ENCODE results near the gene TMEM145. TPM values are rescaled to one million over a fixed set of nuclear protein-coding genes. Genes with fewer than 3 reads are reported as not detected.

TMEM145 gene
- total RNA-seq, 1 donor from 2014 or later = 0.16 TPM

DNA sequence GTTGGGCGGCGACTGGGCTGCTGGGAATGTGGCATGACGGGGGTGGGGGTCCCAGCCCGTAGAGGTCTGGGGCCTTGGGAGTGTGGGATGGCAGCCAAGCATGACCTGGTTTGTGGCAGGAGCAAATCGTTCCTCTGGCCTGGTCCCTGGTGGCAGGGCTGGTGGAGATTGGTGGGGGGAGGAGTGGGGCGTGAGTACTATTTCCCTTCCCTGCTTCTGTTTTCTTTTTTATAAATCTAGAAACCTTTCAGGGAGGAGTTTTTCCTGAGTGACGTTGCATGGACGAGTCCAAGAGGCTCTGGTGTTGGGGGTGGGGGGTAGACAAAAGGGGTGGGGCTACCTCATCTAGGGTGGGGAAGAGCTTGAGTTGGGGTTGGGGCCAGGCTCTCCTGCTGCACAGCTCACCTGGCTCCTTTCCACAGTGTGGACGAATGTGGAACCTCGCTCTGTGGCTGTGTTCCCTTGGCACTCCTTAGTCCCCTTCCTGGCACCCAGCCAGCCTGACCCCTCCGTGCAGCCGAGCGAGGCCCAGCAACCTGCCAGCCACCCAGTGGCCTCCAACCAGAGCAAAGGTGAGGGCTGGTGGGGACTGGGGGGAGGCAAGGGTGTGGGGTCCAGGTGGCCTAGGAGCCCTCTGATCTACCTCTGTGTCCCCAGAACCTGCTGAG is 26.6 kb upstream of the TMEM145 start:
- no peak for DNase-seq (ENCODE audit: missing footprints)
- ATAC-seq = no peak
- intact Hi-C loops (cut with DNase I) = no loop called here

DNA sequence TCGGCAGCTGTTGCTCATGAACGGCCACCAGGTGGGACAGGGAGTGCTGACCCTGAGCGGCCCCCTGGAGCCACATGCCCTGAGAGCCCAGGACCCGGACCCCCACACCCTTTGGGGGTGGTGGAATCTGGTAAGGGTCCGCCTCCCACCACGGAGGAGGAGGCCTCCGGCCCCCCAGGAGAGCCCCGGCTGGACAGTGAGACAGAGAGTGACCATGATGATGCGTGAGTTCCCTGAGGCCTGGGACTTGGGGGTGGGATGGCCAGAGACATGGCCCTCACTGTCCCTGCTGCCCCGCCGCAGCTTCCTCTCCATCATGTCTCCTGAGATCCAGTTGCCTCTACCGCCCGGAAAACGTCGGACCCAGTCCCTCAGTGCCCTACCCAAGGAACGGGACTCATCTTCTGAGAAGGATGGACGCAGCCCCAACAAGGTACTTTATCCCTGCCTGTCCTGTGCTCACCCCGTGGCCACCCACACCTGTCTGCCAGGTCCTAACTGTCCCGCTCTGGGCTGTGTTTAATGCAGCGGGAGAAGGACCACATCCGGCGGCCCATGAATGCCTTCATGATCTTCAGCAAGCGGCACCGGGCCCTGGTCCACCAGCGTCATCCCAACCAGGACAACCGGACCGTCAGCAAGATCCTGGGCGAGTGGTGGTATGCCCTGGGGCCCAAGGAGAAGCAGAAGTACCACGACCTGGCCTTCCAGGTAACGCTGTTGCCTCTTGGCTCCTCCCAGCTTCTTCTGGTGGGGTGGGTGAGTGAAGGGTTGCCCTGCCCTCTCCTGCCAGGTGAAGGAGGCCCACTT is 25.9 kb upstream of the TMEM145 start:
- ATAC-seq (no peak), DNase-seq (ENCODE audit: missing footprints) (peak; percentile 57)
- intact Hi-C loops (cut with DNase I) = no loop called here

DNA sequence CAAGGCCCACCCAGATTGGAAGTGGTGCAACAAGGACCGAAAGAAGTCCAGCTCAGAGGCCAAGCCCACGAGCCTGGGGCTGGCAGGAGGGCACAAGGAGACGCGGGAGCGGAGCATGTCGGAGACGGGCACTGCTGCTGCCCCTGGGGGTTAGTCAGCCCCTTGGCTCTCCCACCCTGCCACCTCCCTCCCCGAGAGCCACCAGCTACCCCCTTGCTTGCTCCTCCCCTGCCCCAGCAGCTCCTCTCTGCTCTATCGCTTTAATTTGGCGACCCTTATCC is 25.3 kb upstream of the TMEM145 start:
- ATAC-seq (no peak), DNase-seq (ENCODE audit: missing footprints) (peak; percentile 58)
- intact Hi-C loops (cut with DNase I) = no loop called here

DNA sequence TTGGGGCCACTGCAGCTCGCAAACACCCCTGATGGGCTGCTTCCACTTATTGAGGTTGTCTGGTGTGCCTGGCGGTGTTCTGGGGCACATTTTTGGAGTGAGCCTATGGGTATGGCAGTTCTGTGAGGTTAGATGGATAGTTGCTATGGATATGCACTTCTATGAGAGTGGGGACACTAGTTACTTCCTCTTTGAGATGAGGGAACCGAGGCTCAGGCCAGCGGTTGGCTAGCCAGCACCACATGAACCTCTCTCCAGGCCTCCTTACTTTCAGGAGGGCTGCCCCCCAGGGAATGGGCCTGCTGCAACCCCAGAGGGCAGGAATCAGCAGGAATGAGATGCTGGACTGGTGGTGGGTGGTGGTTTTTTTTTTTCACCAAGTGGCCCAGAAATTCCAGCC is 24.7 kb upstream of the TMEM145 start:
- ATAC-seq (no peak), DNase-seq (ENCODE audit: missing footprints) (peak; percentile 60)
- intact Hi-C loops (cut with DNase I) = no loop called here

DNA sequence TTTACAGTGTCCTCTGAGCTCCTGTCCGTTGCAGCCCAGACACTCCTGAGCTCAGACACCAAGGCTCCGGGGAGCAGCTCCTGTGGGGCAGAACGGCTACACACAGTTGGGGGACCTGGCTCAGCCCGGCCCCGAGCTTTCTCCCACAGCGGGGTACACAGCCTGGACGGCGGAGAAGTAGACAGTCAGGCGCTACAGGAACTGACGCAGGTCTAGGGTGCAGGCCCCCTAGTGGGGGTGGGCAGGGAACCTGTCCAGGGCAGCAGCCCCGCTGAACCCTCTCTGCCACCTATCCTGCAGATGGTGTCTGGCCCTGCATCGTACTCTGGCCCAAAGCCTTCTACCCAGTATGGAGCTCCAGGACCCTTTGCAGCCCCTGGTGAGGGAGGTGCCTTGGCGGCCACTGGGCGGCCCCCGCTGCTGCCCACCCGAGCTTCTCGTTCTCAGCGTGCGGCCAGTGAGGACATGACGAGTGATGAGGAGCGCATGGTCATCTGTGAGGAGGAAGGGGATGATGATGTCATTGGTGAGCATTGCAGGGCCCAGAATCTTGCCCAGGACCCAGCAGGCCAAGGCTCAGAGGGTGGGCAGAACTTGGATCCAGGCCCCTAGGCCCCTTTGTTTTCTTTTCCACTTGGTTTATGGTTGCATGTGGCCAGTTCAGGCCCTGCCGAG is 24.1 kb upstream of the TMEM145 start:
- peak; percentile 50 for DNase-seq (ENCODE audit: missing footprints)
- intact Hi-C loops (cut with DNase I) = no loop called here
- ATAC-seq = no peak

DNA sequence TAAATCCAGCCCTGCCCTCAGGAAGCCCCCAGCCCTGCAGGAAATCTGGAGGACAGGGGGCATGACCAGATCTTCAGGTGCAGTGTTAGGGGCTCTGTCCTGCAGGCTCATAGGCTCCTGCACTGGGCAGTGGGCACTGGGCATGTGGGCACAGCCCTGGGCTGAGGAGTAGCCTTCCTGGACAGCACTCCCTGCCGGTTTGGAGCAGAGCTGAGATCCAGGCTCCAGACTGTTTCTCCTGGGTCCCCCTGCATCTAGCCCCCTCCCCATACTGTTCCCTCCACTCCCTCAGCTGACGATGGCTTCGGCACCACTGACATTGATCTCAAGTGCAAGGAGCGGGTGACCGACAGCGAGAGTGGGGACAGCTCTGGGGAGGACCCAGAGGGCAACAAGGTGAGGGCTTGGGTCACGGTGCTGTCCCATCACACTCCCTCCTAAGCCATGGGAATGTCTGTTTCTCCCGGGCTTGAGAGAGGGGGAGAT is 23.5 kb upstream of the TMEM145 start:
- DNase-seq (ENCODE audit: missing footprints) = peak; percentile 23
- intact Hi-C loops (cut with DNase I) = no loop called here
- ATAC-seq = no peak

DNA sequence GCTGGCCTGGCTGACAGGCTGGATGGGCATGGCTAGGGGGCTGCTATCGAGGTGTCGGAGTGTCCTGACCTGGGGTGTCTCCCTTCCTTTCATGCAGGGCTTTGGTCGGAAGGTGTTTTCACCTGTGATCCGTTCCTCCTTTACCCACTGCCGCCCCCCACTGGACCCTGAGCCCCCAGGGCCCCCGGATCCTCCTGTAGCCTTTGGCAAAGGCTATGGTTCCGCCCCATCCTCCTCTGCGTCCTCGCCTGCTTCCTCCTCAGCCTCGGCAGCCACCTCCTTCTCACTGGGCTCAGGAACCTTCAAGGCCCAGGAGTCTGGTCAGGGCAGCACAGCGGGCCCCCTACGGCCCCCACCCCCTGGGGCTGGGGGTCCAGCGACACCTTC is 23.0 kb upstream of the TMEM145 start:
- ATAC-seq = no peak
- intact Hi-C loops (cut with DNase I) = no loop called here
- DNase-seq (ENCODE audit: missing footprints) = peak; percentile 15

DNA sequence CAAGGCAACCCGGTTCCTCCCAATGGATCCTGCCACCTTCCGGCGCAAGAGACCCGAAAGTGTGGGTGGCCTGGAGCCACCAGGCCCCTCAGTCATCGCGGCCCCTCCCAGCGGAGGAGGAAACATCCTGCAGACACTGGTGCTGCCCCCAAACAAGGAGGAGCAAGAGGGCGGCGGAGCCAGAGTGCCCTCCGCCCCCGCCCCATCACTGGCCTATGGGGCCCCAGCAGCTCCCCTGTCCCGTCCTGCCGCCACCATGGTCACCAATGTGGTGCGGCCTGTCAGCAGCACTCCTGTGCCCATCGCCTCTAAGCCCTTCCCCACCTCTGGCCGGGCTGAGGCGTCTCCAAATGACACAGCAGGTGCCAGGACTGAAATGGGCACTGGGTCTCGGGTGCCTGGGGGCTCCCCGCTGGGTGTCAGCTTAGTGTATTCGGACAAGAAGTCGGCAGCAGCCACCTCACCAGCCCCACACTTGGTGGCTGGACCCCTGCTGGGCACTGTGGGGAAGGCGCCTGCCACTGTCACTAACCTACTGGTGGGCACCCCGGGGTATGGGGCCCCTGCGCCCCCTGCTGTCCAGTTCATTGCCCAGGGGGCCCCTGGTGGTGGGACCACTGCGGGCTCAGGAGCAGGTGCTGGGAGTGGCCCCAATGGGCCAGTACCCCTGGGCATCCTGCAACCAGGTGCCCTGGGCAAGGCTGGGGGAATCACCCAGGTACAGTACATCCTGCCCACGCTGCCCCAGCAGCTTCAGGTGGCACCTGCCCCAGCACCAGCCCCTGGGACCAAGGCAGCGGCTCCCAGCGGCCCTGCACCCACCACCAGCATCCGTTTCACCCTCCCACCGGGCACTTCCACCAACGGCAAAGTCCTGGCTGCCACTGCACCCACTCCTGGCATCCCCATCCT is 22.3 kb upstream of the TMEM145 start:
- peak; percentile 21 for DNase-seq (ENCODE audit: missing footprints)
- intact Hi-C loops (cut with DNase I) = no loop called here

DNA sequence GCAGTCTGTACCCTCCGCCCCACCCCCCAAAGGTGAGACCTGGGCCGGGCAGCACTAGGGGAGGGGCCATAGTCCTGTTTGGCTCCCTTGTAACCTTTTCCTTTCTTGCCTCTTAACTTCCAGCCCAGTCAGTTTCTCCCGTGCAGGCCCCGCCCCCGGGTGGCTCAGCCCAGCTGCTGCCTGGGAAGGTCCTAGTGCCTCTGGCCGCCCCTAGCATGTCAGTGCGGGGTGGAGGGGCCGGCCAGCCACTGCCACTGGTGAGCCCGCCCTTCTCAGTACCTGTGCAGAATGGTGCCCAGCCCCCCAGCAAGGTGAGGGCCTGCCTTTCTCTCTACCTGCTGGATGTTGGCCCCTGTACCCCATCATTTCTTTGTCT is 21.7 kb upstream of the TMEM145 start:
- DNase-seq (ENCODE audit: missing footprints) (peak; percentile 57), ATAC-seq (no peak)
- intact Hi-C loops (cut with DNase I) = no loop called here

More for the DNA sequence above, 22.3 kb upstream of the TMEM145 start:
- ATAC-seq = peak; percentile 7

DNA sequence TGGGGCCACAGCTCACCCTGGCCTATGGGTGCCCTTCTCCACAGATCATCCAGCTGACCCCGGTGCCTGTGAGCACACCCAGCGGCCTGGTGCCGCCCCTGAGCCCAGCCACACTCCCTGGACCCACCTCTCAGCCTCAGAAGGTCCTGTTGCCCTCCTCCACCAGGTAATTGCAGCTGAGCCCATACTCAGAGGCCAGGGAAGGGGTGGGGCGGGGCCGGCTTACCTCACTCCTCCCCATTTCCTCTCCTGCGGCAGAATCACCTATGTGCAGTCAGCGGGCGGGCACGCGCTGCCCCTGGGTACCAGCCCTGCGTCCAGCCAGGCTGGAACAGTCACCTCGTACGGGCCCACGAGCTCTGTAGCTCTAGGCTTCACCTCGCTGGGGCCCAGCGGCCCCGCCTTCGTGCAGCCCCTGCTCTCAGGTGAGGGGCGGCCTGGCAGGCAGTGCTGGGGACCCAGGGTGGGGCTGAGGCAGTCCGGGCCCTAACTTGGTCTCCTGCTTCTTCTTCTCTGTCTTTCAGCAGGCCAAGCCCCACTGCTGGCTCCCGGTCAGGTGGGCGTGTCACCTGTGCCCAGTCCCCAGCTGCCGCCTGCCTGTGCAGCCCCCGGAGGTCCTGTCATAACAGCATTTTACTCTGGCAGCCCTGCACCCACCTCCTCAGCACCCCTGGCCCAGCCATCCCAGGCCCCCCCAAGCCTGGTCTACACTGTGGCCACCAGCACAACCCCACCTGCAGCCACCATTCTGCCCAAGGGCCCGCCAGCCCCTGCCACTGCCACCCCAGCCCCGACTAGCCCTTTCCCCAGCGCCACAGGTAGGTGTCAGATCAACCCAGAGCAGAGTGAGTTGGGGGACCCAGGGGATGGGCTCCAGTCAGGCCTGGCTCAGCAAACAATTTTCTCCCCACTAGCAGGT is 20.8 kb upstream of the TMEM145 start:
- intact Hi-C loops (cut with DNase I) = no loop called here
- DNase-seq (ENCODE audit: missing footprints) = peak; percentile 53

DNA sequence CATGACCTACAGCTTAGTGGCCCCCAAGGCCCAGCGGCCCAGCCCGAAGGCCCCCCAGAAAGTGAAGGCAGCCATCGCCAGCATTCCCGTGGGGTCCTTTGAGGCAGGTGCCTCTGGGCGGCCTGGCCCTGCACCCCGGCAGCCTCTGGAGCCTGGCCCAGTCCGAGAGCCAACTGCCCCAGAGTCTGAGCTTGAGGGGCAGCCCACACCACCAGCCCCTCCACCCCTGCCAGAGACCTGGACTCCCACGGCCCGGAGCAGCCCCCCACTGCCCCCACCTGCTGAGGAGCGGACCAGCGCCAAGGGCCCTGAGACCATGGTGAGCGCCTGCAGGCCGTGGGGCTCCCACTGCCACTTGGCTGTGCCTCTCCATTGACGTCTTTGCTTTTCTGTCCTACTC is 20.1 kb upstream of the TMEM145 start:
- ATAC-seq (no peak), DNase-seq (ENCODE audit: missing footprints) (peak; percentile 56)
- intact Hi-C loops (cut with DNase I) = no loop called here

More for the DNA sequence above, 20.8 kb upstream of the TMEM145 start:
- ATAC-seq = no peak

DNA sequence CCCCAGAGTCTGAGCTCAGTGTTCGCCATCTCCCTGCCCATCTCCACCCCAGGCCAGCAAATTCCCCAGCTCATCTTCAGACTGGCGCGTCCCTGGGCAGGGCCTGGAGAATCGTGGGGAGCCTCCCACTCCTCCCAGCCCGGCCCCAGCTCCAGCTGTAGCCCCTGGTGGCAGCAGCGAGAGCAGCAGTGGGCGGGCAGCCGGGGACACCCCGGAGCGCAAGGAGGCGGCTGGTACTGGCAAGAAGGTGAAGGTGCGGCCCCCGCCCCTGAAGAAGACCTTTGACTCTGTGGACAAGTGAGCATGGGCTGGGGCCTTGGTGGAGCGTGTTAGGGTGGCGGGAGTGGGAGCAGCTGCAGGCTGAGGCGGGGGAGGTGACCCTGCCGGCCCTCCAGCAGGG is 19.6 kb upstream of the TMEM145 start:
- ATAC-seq (no peak), DNase-seq (ENCODE audit: missing footprints) (no peak)
- intact Hi-C loops (cut with DNase I) = no loop called here

DNA sequence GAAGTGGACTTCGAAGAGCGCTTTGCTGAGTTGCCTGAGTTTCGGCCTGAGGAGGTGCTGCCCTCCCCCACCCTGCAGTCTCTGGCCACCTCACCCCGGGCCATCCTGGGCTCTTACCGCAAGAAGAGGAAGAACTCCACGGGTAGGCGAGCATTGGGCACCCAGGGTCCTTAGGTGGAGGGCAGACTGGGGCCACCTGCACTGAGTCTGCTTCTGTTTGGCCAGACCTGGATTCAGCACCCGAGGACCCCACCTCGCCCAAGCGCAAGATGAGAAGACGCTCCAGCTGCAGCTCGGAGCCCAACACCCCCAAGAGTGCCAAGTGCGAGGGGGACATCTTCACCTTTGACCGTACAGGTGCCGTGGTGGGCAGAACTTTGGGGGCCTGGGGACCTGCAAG is 19.2 kb upstream of the TMEM145 start:
- DNase-seq (ENCODE audit: missing footprints) (peak; percentile 51), ATAC-seq (no peak)
- intact Hi-C loops (cut with DNase I) = no loop called here

DNA sequence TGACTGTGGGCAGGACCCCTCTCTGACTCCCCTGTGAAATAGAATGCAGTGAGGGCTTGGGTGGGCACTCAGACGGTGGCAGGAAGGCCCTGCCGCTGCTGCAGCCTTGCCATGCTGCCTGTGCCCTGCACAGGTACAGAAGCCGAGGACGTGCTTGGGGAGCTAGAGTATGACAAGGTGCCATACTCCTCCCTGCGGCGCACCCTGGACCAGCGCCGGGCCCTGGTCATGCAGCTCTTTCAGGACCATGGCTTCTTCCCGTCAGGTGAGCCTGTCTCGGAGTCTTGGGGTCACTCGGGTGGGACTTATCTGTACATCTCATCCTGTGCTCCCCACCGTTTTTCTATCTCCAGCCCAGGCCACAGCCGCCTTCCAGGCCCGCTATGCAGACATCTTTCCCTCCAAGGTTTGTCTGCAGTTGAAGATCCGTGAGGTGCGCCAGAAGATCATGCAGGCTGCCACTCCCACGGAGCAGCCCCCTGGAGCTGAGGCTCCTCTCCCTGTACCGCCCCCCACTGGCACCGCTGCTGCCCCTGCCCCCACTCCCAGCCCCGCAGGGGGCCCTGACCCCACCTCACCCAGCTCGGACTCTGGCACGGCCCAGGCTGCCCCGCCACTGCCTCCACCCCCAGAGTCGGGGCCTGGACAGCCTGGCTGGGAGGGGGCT is 18.5 kb upstream of the TMEM145 start:
- intact Hi-C loops (cut with DNase I) = no loop called here
- DNase-seq (ENCODE audit: missing footprints) = peak; percentile 40
- no peak for ATAC-seq

DNA sequence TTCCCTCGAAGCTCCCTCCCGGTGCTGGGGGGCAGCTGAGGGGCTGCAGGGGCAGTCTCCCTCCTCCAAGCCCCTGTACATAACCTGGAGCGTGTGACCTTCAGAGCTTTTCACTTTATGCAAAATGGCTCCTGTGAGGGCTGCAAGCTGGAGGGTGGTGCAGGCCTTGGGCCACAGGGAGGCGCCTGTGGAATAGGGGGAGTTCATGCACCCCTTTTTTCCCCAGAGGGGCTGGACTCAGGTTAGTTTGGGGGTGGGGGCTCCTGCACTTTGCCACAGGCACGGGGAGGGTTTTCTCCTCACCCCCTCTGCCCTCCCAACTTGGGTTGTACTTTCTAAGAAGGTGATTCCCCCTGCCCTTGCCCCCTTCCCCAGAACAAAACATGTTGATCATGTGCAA is 17.8 kb upstream of the TMEM145 start:
- intact Hi-C loops (cut with DNase I) = no loop called here
- no peak for ATAC-seq
- no peak for DNase-seq (ENCODE audit: missing footprints)

DNA sequence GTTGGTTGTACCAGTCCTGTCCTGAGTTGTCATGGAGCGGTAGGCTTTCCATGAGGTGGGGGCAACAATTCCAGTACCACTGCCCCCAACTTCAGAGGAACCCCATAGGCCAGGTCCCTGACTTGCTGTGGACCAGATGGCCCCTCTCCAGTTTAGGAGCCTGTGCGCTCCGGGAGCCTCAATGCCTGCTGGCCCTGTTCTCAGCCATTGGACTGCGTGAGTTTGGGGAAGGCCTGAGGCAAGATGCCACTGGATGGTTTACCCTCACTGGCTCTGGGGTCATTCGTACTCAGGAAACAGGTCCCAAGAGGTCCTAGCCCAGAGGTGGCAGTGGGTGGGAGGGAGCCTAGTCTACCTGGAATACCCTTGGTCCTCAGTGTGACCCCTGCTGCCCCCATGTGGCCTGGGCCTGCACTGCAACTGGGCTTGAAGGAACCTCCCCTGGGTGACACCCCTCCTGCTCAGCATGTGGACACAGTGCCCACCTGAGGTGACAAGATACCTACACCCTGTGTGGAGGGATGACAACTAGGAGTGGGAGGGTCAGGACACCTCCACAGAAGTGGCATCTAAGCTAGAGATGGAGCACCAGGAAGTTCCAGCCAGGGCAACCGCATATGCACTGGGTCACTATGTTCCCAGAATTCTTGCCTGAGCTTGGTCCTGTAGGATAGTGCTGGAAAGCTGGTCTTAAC is 17.1 kb upstream of the TMEM145 start:
- intact Hi-C loops (cut with DNase I) = loop anchor here (2.0 kb wide), 1 partner anchor 163 kb away; the partner anchor contains the start of gene POU2F2
- DNase-seq (ENCODE audit: missing footprints) (peak; percentile 89), ATAC-seq (peak; percentile 77)

DNA sequence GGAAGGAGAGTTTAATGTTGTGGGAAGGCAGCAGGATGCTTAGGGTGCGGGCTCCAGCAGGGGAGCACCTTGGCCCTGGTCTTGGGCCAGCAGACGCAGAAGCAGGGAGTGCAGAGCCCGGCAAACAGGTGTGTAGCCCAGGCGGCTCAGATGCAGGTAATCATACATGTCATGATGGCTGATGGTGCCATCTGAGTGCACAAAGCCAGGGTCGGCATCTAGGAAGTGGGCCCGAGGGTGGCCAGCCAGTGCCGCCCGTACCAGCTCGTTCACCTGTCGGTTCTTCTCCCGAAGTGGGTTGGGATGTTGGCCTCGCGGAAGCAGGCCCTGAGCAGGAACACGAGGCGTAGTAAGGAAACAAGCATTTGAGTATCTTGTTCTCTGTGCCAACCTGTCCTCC is 16.1 kb upstream of the TMEM145 start:
- ATAC-seq = no peak
- intact Hi-C loops (cut with DNase I) = loop anchor here (2.0 kb wide), 1 partner anchor 164 kb away; the partner anchor contains the start of gene POU2F2
- no peak for DNase-seq (ENCODE audit: missing footprints)
